Measurements from ENCODE around the gene CST7. TPM values are rescaled to one million over a fixed set of nuclear protein-coding genes. Genes with fewer than 3 reads are reported as not detected.
"Not testable (repeated sequence)": the region's sequence is repeated elsewhere in the genome, so short reads cannot be mapped to it uniquely, and the experiment has no call there.

Gene CST7
- total RNA-seq, 1 experiment from 2014 or later: not detected

DNA sequence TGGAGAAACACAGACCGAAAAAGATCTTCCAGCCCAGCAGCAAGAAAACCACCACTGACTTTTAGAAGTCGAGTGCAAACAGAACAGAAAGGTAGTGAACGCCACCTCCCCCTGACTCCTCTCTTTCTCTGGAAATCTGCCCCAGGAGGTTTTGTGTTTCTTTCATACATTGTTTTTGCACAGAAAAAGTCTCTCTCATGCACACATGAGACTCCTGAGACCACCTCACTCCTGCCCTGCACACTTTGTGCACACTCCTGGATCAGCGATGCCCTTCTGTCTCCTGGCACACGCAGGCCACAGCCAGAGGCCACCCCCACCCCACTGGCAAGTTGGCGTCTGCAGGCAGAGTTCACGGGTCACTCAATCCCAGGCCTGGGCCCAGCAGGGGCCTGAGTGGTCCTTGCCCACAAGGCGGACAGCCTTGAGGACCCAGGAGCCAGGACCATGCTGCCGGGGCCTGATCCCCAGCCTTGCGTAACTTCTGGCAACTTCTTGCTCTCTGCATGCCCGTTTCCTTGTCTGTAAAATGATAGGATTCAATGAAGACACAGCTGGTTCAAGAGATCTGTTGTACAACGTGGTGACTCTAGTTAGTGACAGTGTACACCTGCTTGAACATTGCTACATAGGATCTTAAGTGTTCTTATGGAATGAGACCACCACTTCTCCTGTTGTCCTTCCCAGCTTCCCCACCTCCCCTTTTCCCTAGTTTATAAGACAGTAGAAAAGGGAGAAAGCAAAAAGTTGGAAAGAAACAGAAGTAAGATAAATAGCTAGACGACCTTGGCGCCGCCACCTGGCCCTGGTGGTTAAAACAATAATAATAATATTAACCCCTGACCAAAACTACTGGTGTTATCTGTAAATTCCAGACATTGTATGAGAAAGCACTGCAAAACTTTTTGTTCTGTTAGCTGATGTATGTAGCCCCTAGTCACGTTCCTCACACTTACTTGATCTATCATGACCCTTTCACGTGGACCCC, 30.2 kb upstream of the CST7 start:
- no peak overlapping the region for H3K27ac ChIP-seq (ENCODE audit: low read depth, low read length)
- no peaks in the 10 kb centered on the region for H3K36me3 ChIP-seq (ENCODE audit: control insufficient read depth in 1 of 2, insufficient read depth in 2 of 2, low read length in 2 of 2)
- H3K4me1 ChIP-seq (ENCODE audit: control insufficient read depth in 1 of 2, insufficient read depth in 2 of 2, low read length in 2 of 2): no peaks in the 10 kb centered on the region
- ChIA-PET POLR2A (no interaction called here), CTCF (interaction anchor here (0.8 to 1.6 kb wide), 4 partner anchors 135 to 1251 kb away, joined by 3 to 9 read pairs (median 6); no protein-coding TSS in a partner anchor), RAD21 (ENCODE audit: low non-redundant PET in 1 of 2, low total read pairs in 2 of 2, uncharacterized antibody in 2 of 2, unreplicated experiment in 2 of 2) (interaction anchor here (0.9 to 1.0 kb wide), 2 partner anchors 135 to 144 kb away, joined by 3 to 5 read pairs; no protein-coding TSS in a partner anchor)
- no peaks in the 10 kb centered on the region for H3K9me2 ChIP-seq (ENCODE audit: insufficient read depth)
- H3K4me3 ChIP-seq (replicated peaks in 1 of 2; ENCODE audit: low read depth in 1 of 2, low read length in 2 of 2): no peak overlapping the region
- H4K20me1 ChIP-seq (ENCODE audit: insufficient read depth): no peaks in the 10 kb centered on the region
- no peaks in the 10 kb centered on the region for H3K27me3 ChIP-seq (ENCODE audit: insufficient read depth, low read length)
- H2AFZ ChIP-seq (ENCODE audit: low read depth, low read length, poor library complexity, severe bottlenecking): no peak overlapping the region
- H3K4me2 ChIP-seq (ENCODE audit: low read length): no peak overlapping the region
- ATAC-seq (peak; percentile 14; the same call in 1 of the 2 replicates), DNase-seq (ENCODE audit: low read depth, low spot score) (no peak)
- BruUV-seq (replicated peaks): no TSS peak
- no peaks in the 10 kb centered on the region for H3K79me2 ChIP-seq (ENCODE audit: insufficient read depth, low read length)
- H3K9ac ChIP-seq (ENCODE audit: low read length): no peak overlapping the region
- H3K9me3 ChIP-seq (ENCODE audit: control insufficient read depth in 1 of 2, insufficient read depth in 1 of 2, low read depth in 1 of 2, low read length in 2 of 2): no peaks in the 10 kb centered on the region
- TF ChIP-seq ELF1 (IDR thresholded peaks at IDR 0.05; ENCODE audit: borderline replicate concordance, low read depth): no peak
- TF ChIP-seq JUND (IDR thresholded peaks at IDR 0.05): no peak
- TF ChIP-seq POLR2AphosphoS5 (IDR thresholded peaks at IDR 0.05; ENCODE audit: low read depth, low read length): no peak
- intact Hi-C loops (cut with micrococcal nuclease): loop anchor here (1.0 to 10.0 kb wide), 5 partner anchors 135 to 1030 kb away; no protein-coding TSS in a partner anchor

GRCh38 chr20:24919665-24920064, 29.4 kb upstream of the CST7 start:
- ATAC-seq; H3K36me3 ChIP-seq (ENCODE audit: control insufficient read depth in 1 of 2, insufficient read depth in 2 of 2, low read length in 2 of 2); DNase-seq (ENCODE audit: low read depth, low spot score); POLR2A ChIA-PET; CTCF ChIA-PET; BruUV-seq (replicated peaks); H3K4me2 ChIP-seq (ENCODE audit: low read length); H3K9me3 ChIP-seq (ENCODE audit: control insufficient read depth in 1 of 2, insufficient read depth in 1 of 2, low read depth in 1 of 2, low read length in 2 of 2); H3K27me3 ChIP-seq (ENCODE audit: insufficient read depth, low read length); H3K9ac ChIP-seq (ENCODE audit: low read length); H3K79me2 ChIP-seq (ENCODE audit: insufficient read depth, low read length); H3K9me2 ChIP-seq (ENCODE audit: insufficient read depth); H4K20me1 ChIP-seq (ENCODE audit: insufficient read depth); RAD21 ChIA-PET (ENCODE audit: low non-redundant PET in 1 of 2, low total read pairs in 2 of 2, uncharacterized antibody in 2 of 2, unreplicated experiment in 2 of 2); H3K4me1 ChIP-seq (ENCODE audit: control insufficient read depth in 1 of 2, insufficient read depth in 2 of 2, low read length in 2 of 2); H3K4me3 ChIP-seq (replicated peaks in 1 of 2; ENCODE audit: low read depth in 1 of 2, low read length in 2 of 2); H2AFZ ChIP-seq (ENCODE audit: low read depth, low read length, poor library complexity, severe bottlenecking); H3K27ac ChIP-seq (ENCODE audit: low read depth, low read length): not testable (repeated sequence)
- intact Hi-C loops (cut with micrococcal nuclease): loop anchor here (2.0 to 10.0 kb wide), 2 partner anchors 385 to 759 kb away; no protein-coding TSS in a partner anchor

DNA sequence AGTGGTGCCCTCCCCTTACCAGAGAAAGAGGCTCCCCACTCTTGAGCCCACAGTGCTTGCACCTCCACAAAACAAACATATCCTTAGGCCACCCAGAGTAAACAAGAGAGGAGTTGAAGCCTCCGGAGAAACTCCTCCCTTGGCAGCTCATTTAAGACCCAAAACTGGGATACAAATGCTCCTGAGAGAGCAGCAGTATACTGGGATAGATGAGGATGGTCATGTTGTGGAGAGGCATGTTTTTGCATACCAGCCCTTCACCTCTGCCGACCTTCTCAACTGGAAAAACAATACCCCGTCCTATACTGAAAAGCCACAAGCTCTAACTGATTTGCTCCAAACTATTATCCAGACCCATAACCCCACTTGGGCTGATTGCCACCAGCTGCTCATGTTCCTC, 28.4 kb upstream of the CST7 start:
- BruUV-seq (replicated peaks); H3K36me3 ChIP-seq (ENCODE audit: control insufficient read depth in 1 of 2, insufficient read depth in 2 of 2, low read length in 2 of 2); H3K9me3 ChIP-seq (ENCODE audit: control insufficient read depth in 1 of 2, insufficient read depth in 1 of 2, low read depth in 1 of 2, low read length in 2 of 2); H3K4me3 ChIP-seq (replicated peaks in 1 of 2; ENCODE audit: low read depth in 1 of 2, low read length in 2 of 2); H3K79me2 ChIP-seq (ENCODE audit: insufficient read depth, low read length); CTCF ChIA-PET; ATAC-seq; H4K20me1 ChIP-seq (ENCODE audit: insufficient read depth); H3K9ac ChIP-seq (ENCODE audit: low read length); H3K27ac ChIP-seq (ENCODE audit: low read depth, low read length); H3K27me3 ChIP-seq (ENCODE audit: insufficient read depth, low read length); RAD21 ChIA-PET (ENCODE audit: low non-redundant PET in 1 of 2, low total read pairs in 2 of 2, uncharacterized antibody in 2 of 2, unreplicated experiment in 2 of 2); DNase-seq (ENCODE audit: low read depth, low spot score); intact Hi-C loops (cut with micrococcal nuclease); H3K9me2 ChIP-seq (ENCODE audit: insufficient read depth); H3K4me1 ChIP-seq (ENCODE audit: control insufficient read depth in 1 of 2, insufficient read depth in 2 of 2, low read length in 2 of 2); H3K4me2 ChIP-seq (ENCODE audit: low read length); POLR2A ChIA-PET; H2AFZ ChIP-seq (ENCODE audit: low read depth, low read length, poor library complexity, severe bottlenecking): not testable (repeated sequence)

DNA sequence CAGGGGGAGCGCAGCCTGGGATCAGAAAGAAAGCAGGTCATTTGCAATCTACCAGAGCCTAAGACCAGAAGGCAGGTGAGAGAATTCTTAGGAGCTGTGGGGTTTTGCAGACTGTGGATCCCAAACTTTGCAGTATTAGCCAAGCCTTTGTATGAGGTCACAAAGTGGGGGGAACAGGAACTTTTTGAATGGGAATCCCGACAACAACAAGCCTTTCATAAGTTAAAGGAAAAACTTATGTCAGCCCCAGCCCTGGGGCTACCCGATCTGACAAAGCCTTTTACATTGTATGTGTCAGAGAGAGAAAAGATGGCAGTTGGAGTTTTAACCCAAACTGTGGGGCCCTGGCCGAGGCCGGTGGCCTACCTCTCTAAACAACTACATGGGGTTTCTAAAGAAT, 19.8 kb upstream of the CST7 start:
- H3K9me3 ChIP-seq (ENCODE audit: control insufficient read depth in 1 of 2, insufficient read depth in 1 of 2, low read depth in 1 of 2, low read length in 2 of 2); RAD21 ChIA-PET (ENCODE audit: low non-redundant PET in 1 of 2, low total read pairs in 2 of 2, uncharacterized antibody in 2 of 2, unreplicated experiment in 2 of 2); H3K9ac ChIP-seq (ENCODE audit: low read length); H4K20me1 ChIP-seq (ENCODE audit: insufficient read depth); POLR2A ChIA-PET; H3K4me2 ChIP-seq (ENCODE audit: low read length); H3K79me2 ChIP-seq (ENCODE audit: insufficient read depth, low read length); H3K9me2 ChIP-seq (ENCODE audit: insufficient read depth); H3K27ac ChIP-seq (ENCODE audit: low read depth, low read length); BruUV-seq (replicated peaks); H3K27me3 ChIP-seq (ENCODE audit: insufficient read depth, low read length); H3K36me3 ChIP-seq (ENCODE audit: control insufficient read depth in 1 of 2, insufficient read depth in 2 of 2, low read length in 2 of 2); H2AFZ ChIP-seq (ENCODE audit: low read depth, low read length, poor library complexity, severe bottlenecking); DNase-seq (ENCODE audit: low read depth, low spot score); H3K4me3 ChIP-seq (replicated peaks in 1 of 2; ENCODE audit: low read depth in 1 of 2, low read length in 2 of 2); ATAC-seq; intact Hi-C loops (cut with micrococcal nuclease): not testable (repeated sequence)
- CTCF ChIA-PET: interaction anchor here (1.4 kb wide), 1 partner anchor 29 kb away, joined by 4 read pairs; no protein-coding TSS in a partner anchor
- H3K4me1 ChIP-seq (ENCODE audit: control insufficient read depth in 1 of 2, insufficient read depth in 2 of 2, low read length in 2 of 2): peaks cover 9 to 22% of the 10 kb centered on the region in 2 experiments
